Astrocyte (in vitro differentiated cells and primary cell): ENCODE data around the gene LRRC43. TPM values are rescaled to one million over a fixed set of nuclear protein-coding genes. Genes with fewer than 3 reads are reported as not detected.

ENCODE experiments used
- DNase-seq: peaks from one replicate; pipeline ENCODE4 v3.0.0-alpha.2; 2010; ENCODE audit warnings: low read depth
- FAIRE-seq: peaks from 2 replicates; lab custom pipeline; 2011; peaks lifted over from hg19 to GRCh38; lab: Jason Lieb, UNC
- H2AFZ ChIP-seq: 2 replicates; pipeline ENCODE4 v1.6.0; 2012; ENCODE audit warnings: low read depth, low read length, inconsistent platforms
- H3K27ac ChIP-seq: 2 replicates; pipeline ENCODE4 v1.5.1; 2011; ENCODE audit warnings: low read depth, low read length, inconsistent platforms
- H3K27me3 ChIP-seq: 2 replicates; pipeline ENCODE4 v1.6.0; 2011; ENCODE audit warnings: low read length, inconsistent platforms; ENCODE audit not compliant: insufficient read depth
- H3K36me3 ChIP-seq: 2 replicates; pipeline ENCODE4 v1.5.1; 2011; ENCODE audit warnings: low read length, inconsistent platforms; ENCODE audit not compliant: insufficient read depth
- H3K4me1 ChIP-seq: 2 replicates; pipeline ENCODE4 v1.5.1; 2011; ENCODE audit warnings: low read length, inconsistent platforms; ENCODE audit not compliant: insufficient read depth
- H3K4me2 ChIP-seq: 2 replicates; pipeline ENCODE4 v1.6.0; 2012; ENCODE audit warnings: low read length, inconsistent platforms
- H3K4me3 ChIP-seq: 2 replicates; pipeline ENCODE4 v1.5.1; 2011; ENCODE audit warnings: low read depth, mild to moderate bottlenecking, low read length, inconsistent platforms; ENCODE audit not compliant: insufficient read depth
- H3K79me2 ChIP-seq: 2 replicates; pipeline ENCODE4 v1.6.0; 2012; ENCODE audit warnings: mild to moderate bottlenecking, low read length, inconsistent platforms; ENCODE audit not compliant: insufficient read depth
- H3K9ac ChIP-seq: 2 replicates; pipeline ENCODE4 v1.6.0; 2012; ENCODE audit warnings: mild to moderate bottlenecking, low read length, inconsistent platforms
- H3K9me3 ChIP-seq: 2 replicates; pipeline ENCODE4 v1.5.1; 2012; ENCODE audit warnings: low read depth, mild to moderate bottlenecking, low read length, inconsistent platforms; ENCODE audit not compliant: insufficient read depth
- H4K20me1 ChIP-seq: 2 replicates; pipeline ENCODE4 v1.6.0; 2012; ENCODE audit warnings: low read length, inconsistent platforms; ENCODE audit not compliant: insufficient read depth
- H3K27ac Mint-ChIP-seq: one replicate; pipeline ENCODE4 v1.8.0; 2021; ENCODE audit warnings: mild to moderate bottlenecking, mixed read lengths; ENCODE audit not compliant: unreplicated experiment
- H3K27me3 Mint-ChIP-seq: one replicate; pipeline ENCODE4 v1.8.0; 2021; ENCODE audit warnings: low read depth, mixed read lengths; ENCODE audit not compliant: unreplicated experiment
- H3K36me3 Mint-ChIP-seq: one replicate; pipeline ENCODE4 v1.8.0; 2021; ENCODE audit warnings: low read depth, mixed read lengths; ENCODE audit not compliant: unreplicated experiment
- H3K4me1 Mint-ChIP-seq: one replicate; pipeline ENCODE4 v1.8.0; 2021; ENCODE audit warnings: low read depth, mixed read lengths; ENCODE audit not compliant: unreplicated experiment
- H3K4me3 Mint-ChIP-seq: one replicate; pipeline ENCODE4 v1.8.0; 2021; ENCODE audit warnings: mild to moderate bottlenecking, moderate library complexity, mixed read lengths; ENCODE audit not compliant: unreplicated experiment
- H3K9me3 Mint-ChIP-seq: one replicate; pipeline ENCODE4 v1.8.0; 2021; ENCODE audit warnings: mild to moderate bottlenecking, mixed read lengths; ENCODE audit not compliant: unreplicated experiment
- CTCF ChIP-seq: IDR thresholded peaks from 2 replicates; pipeline ENCODE4 v1.5.1; 2011; ENCODE audit warnings: low read depth, mild to moderate bottlenecking, inconsistent platforms, low read length, moderate library complexity; ENCODE audit not compliant: insufficient read depth
- EZH2 ChIP-seq: IDR thresholded peaks from 2 replicates; pipeline ENCODE4 v1.6.1; 2012; ENCODE audit warnings: mild to moderate bottlenecking, low read length, inconsistent platforms; ENCODE audit not compliant: insufficient read depth
- total RNA-seq: library from RNA; stranded (reverse); gene quantifications from 2 replicates; pipeline ENCODE4 v1.2.1, GENCODE V29; 2021

The LRRC43 gene
- total RNA-seq, 1 donor from 2014 or later: 0.73 TPM

DNA sequence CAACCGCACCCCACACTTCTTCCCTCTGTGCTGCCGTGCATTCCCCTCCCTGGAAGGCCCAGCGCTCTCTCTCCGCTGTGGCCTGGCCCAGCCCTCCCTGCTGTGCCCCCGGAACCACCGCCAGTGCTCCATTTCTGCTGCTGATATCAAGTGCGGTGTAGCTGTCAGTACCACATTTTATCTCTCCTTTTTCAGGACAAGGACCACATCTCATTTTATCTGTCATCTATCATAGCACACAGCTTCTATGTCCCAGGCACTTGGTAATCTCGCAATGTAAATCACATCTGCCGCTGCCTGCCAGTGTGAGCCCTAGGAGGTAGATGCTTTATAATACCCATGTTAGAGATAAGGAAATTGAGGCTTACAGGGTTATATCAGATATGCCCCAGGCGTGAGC is 27.2 kb upstream of the LRRC43 start:
- Mint-ChIP-seq H3K27me3 (peaks cover 21% of the 10 kb centered on the region), H3K27ac (no peak overlapping the region), H3K4me1 (no peaks in the 10 kb centered on the region), H3K4me3 (no peak overlapping the region), H3K9me3 (peaks cover 2% of the 10 kb centered on the region), H3K36me3 (peaks cover 10% of the 10 kb centered on the region)
- H4K20me1 ChIP-seq: no peaks in the 10 kb centered on the region
- TF ChIP-seq CTCF (no peak), EZH2 (no peak)
- no peaks in the 10 kb centered on the region for H3K9me3 ChIP-seq
- H3K27ac ChIP-seq: no peak overlapping the region
- H3K27me3 ChIP-seq: no peaks in the 10 kb centered on the region
- no peaks in the 10 kb centered on the region for H3K4me1 ChIP-seq
- H3K4me2 ChIP-seq: no peak overlapping the region
- no peak overlapping the region for H3K4me3 ChIP-seq
- DNase-seq (no peak), FAIRE-seq (no peak)
- no peak overlapping the region for H3K9ac ChIP-seq
- no peaks in the 10 kb centered on the region for H3K36me3 ChIP-seq
- no peaks in the 10 kb centered on the region for H3K79me2 ChIP-seq
- H2AFZ ChIP-seq: no peak overlapping the region

DNA sequence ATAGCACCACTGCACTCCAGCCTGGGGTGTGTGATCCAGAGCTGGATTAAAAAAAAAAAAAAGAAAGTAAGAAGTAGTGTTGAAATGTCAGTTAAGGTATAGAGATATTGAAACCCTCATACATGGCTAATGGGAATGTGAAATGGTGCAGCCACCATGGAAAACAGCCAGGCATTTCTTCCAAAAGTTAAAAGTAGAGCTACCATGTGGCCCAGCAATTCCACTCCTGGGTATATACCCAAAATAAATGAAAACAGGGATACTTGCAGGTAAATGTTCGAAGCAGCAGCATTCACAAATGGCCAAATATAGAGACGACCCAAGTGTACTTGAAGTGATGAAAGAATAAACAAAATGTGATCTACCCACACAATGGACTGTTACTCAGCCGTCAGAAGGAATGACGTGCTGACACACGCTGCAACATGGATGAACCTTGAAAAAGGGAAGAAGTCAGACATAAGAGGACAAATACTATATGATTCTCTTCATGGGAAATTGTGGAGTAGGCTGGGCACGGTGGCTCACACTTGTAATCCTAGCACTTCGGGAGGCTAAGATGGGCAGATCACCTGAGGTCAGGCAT is 24.1 kb upstream of the LRRC43 start:
- TF ChIP-seq EZH2 (no peak), CTCF (no peak)
- no peak overlapping the region for H3K4me2 ChIP-seq

DNA sequence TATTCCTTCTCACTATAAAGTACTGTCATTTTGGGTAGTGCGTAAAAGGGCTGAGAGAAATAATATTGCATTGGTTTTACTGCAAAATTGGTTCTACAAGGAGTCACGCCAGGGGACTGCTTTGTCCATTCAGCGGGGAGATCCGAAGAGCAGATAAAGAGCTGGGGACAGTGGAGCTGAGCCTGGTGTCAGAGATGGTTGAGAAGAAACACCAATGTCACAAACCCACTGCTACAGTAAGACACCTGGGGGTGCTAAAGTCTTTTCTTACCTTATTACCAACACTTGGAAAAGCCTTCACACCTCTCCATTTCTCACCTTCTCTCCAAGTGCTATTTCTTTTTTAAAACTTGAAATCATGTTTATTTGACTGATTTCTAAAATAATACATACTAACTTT is 23.0 kb upstream of the LRRC43 start:
- no peak for TF ChIP-seq EZH2
- TF ChIP-seq CTCF: no peak
- FAIRE-seq (no peak), DNase-seq (no peak)
- peaks cover 3% of the 10 kb centered on the region for H3K9me3 ChIP-seq
- no peak overlapping the region for H3K9ac ChIP-seq
- H3K9me3 Mint-ChIP-seq: no peaks in the 10 kb centered on the region
- H3K79me2 ChIP-seq: no peaks in the 10 kb centered on the region
- H3K27ac ChIP-seq: no peak overlapping the region
- H3K27me3 Mint-ChIP-seq: peaks cover 11% of the 10 kb centered on the region
- H3K4me3 Mint-ChIP-seq: no peak overlapping the region
- no peaks in the 10 kb centered on the region for H3K4me1 Mint-ChIP-seq
- H4K20me1 ChIP-seq: no peaks in the 10 kb centered on the region
- no peaks in the 10 kb centered on the region for H3K36me3 ChIP-seq
- H3K4me3 ChIP-seq: no peak overlapping the region
- H3K4me2 ChIP-seq: no peak overlapping the region
- H3K4me1 ChIP-seq: no peaks in the 10 kb centered on the region
- no peak overlapping the region for H3K27ac Mint-ChIP-seq
- no peak overlapping the region for H2AFZ ChIP-seq
- H3K36me3 Mint-ChIP-seq: peaks cover 5% of the 10 kb centered on the region
- no peaks in the 10 kb centered on the region for H3K27me3 ChIP-seq

More for the DNA sequence above, 24.1 kb upstream of the LRRC43 start:
- Histone ChIP-seq H3K27me3 (no peaks in the 10 kb centered on the region), H4K20me1 (no peaks in the 10 kb centered on the region), H3K79me2 (no peaks in the 10 kb centered on the region), H3K4me1 (no peaks in the 10 kb centered on the region), H3K9ac (no peak overlapping the region), H2AFZ (no peak overlapping the region), H3K27ac (no peak overlapping the region), H3K36me3 (no peaks in the 10 kb centered on the region), H3K4me3 (no peak overlapping the region), H3K9me3 (peaks cover 3% of the 10 kb centered on the region)
- DNase-seq (no peak), FAIRE-seq (no peak)
- Mint-ChIP-seq H3K27ac (no peak overlapping the region), H3K9me3 (no peaks in the 10 kb centered on the region), H3K4me3 (no peak overlapping the region), H3K36me3 (peaks cover 8% of the 10 kb centered on the region), H3K4me1 (no peaks in the 10 kb centered on the region), H3K27me3 (peaks cover 14% of the 10 kb centered on the region)
